T-helper 22 cell (primary cell): ENCODE results near the gene MICAL3.

ENCODE experiments used
- DNase-seq: peaks from one replicate; pipeline ENCODE4 v3.0.0-alpha.2; 2020; ENCODE audit warnings: low read depth

Gene MICAL3

GRCh38 chr22:17815703-17816254 is 208.6 kb downstream of the MICAL3 start:
- DNase-seq, result no peak

- no peak for DNase-seq
These were observed 209.5 kb downstream of the MICAL3 start for GRCh38 chr22:17814830-17815229.

GRCh38 chr22:17814084-17814483 is 210.3 kb downstream of the MICAL3 start:
- DNase-seq, result no peak

- no peak for DNase-seq
These were observed 213.2 kb downstream of the MICAL3 start for GRCh38 chr22:17811119-17811518.

- no peak for DNase-seq
These were observed 213.7 kb downstream of the MICAL3 start for GRCh38 chr22:17810570-17811116.

GRCh38 chr22:17808693-17809403 is 215.5 kb downstream of the MICAL3 start:
- DNase-seq, result no peak

- DNase-seq, result no peak
These were observed 216.6 kb downstream of the MICAL3 start for GRCh38 chr22:17807578-17808410.

GRCh38 chr22:17807086-17807485 is 217.3 kb downstream of the MICAL3 start:
- no peak for DNase-seq

- DNase-seq, result no peak
These were observed 217.9 kb downstream of the MICAL3 start for GRCh38 chr22:17806437-17806836.

- DNase-seq, result no peak
These were observed 219.9 kb downstream of the MICAL3 start for GRCh38 chr22:17804331-17805080.

GRCh38 chr22:17803609-17804270 is 220.6 kb downstream of the MICAL3 start:
- no peak for DNase-seq

- DNase-seq, result no peak
These were observed 221.5 kb downstream of the MICAL3 start for GRCh38 chr22:17802822-17803221.

- no peak for DNase-seq
These were observed 221.9 kb downstream of the MICAL3 start for GRCh38 chr22:17802411-17802810.

GRCh38 chr22:17797721-17798559 is 226.4 kb downstream of the MICAL3 start:
- no peak for DNase-seq

GRCh38 chr22:17796695-17797094 is 227.7 kb downstream of the MICAL3 start:
- no peak for DNase-seq

- DNase-seq, result no peak
These were observed 228.5 kb downstream of the MICAL3 start for GRCh38 chr22:17795661-17796548.

GRCh38 chr22:17794726-17795542 is 229.4 kb downstream of the MICAL3 start:
- no peak for DNase-seq

GRCh38 chr22:17792854-17793434 is 231.4 kb downstream of the MICAL3 start:
- no peak for DNase-seq
